Heart right ventricle (tissue), 16 donors: ENCODE results near the gene IPO4. TPM values are rescaled to one million over a fixed set of nuclear protein-coding genes. Genes with fewer than 3 reads are reported as not detected.

Experiments
- ATAC-seq, 8 donors: fragments of 200-7000 bp; cut with Tn5 transposase; one replicate each; pipeline ENCODE4 v1.9.1; 2020; ENCODE audit warnings: mild to moderate bottlenecking in 8 of 8, moderate library complexity in 8 of 8, moderate number of reproducible peaks in 1 of 8
- DNase-seq, 2 donors: peaks; one replicate each; pipeline ENCODE4 v3.0.0-alpha.2; 2020
- H3K27ac ChIP-seq, 10 donors: fragments of 200-600 bp; sonication (generic) in 2 of 10; one replicate each; pipeline versions ENCODE4 v1.5.0 to v1.8.0; 2020 to 2022; ENCODE audit warnings: mild to moderate bottlenecking in 3 of 10
- H3K27me3 ChIP-seq, 7 donors: fragments of 200-600 bp; one replicate each; pipeline ENCODE4 v1.8.0; 2021 to 2022; ENCODE audit warnings: mild to moderate bottlenecking in 2 of 7
- H3K36me3 ChIP-seq, 9 donors: fragments of 200-600 bp; sonication (generic) in 1 of 9; one replicate each; pipeline versions ENCODE4 v1.5.0 to v1.8.0; 2020 to 2022; ENCODE audit warnings: mild to moderate bottlenecking in 2 of 9
- H3K4me1 ChIP-seq, 9 donors: fragments of 200-600 bp; sonication (generic) in 1 of 9; one replicate each; pipeline versions ENCODE4 v1.5.0 to v1.8.0; 2020 to 2022; ENCODE audit warnings: mild to moderate bottlenecking in 4 of 9
- H3K4me3 ChIP-seq, 10 donors: fragments of 200-600 bp; sonication (generic) in 2 of 10; one replicate each; pipeline versions ENCODE4 v1.5.0 to v1.8.0; 2020 to 2022; ENCODE audit warnings: mild to moderate bottlenecking in 7 of 10, moderate library complexity in 2 of 10
- H3K9me3 ChIP-seq, 11 donors: fragments of 200-600 bp in 10 of 11; sonication (generic) in 2 of 11; one replicate each; pipeline versions ENCODE4 v1.5.0 to v1.8.0; 2013 to 2022; ENCODE audit warnings: mild to moderate bottlenecking in 2 of 11, control low read depth in 1 of 11, moderate library complexity in 1 of 11
- CTCF ChIP-seq, 9 donors: fragments of 200-600 bp; sonication (generic) in 2 of 9; IDR thresholded peaks; one replicate each; pipeline versions ENCODE4 v1.5.0 to v1.8.0; 2021 to 2022; ENCODE audit warnings: antibody characterized with exemption in 9 of 9, mild to moderate bottlenecking in 5 of 9, moderate library complexity in 1 of 9
- WGBS, 2 donors: extraction: QIAGEN DNeasy Blood & Tissue Kit; methylation state at CpG; one replicate each; pipeline ENCODE4 v1.1.7; 2013; ENCODE audit warnings: inconsistent platforms in 1 of 2; 5-methylcytosine and 5-hydroxymethylcytosine counted together
- intact Hi-C, 10 donors: fragments of 100-400 bp; cut with DNase I; formaldehyde crosslinking; loops; one replicate each; pipeline versions ENCODE4 v1.11.1 to v1.14.2; 2022
- polyA plus RNA-seq, 2 donors: library from polyadenylated mRNA; stranded (reverse); fragments of 200-250 nt; gene quantifications; one replicate each; pipeline ENCODE4 v1.2.3, GENCODE V29; 2013
- total RNA-seq, 10 donors: library from RNA; stranded (reverse); fragmentation: NEBNext Ultra II Directional in 3 of 10; extraction: Animal tissue kit (Norgen Biotek cat#: 25700) in 3 of 10; gene quantifications; one replicate each; pipeline versions ENCODE4 v1.2.1 to v1.2.4, GENCODE V29; 2021 to 2023
- donor health status: Arrhythmogenic right ventricular cardiomyopathy.
- donor health status: ischemic (EF 13 %, LVEDD 7.1; RV severe dilation, severe dysfunction).
- donor health status: healthy with polysubstance abuse.
- donor health status: DM: no; HTN: yes; CAD: no.
- donor health status: DM: no; HTN: no; CAD: no.
- donor health status: ischemic (EF 25% LVEDD 6.9; RV normal size, moderate dysfunction).
- donor health status: ischemic (EF 25% LVEDD 5.7; RV mildly dilated, moderate dysfunction).
- donor health status: healthy.
- donor health status: DM: yes; HTN: yes; CAD: no.
- donor health status: Ischemic cardiomyopathy.
- donor health status: ischemic (EF 35%, LVEDD 5.7; RV mildly dilated, moderate dysfunction).
- donor health status: nonischemic (EF 11% LVEDD 7.7; RV severe dilation, severe dysfunction).
- donor health status: DM: yes; HTN: yes; CAD: no.
- donor health status: PGD.
- donor health status: ischemic (EF 29% LVEDD 5.4; RV normal size, mild dysfunction).
- donor health status: nonischemic (EF 23%, LVEDD 6.1; RV moderate dilation, normal function).

IPO4 gene
- total and polyA plus RNA-seq, 12 donors, result 4.4 to 23.8 (median 12.6) TPM

GRCh38 chr14:24178399-24179178, 10.0 kb downstream of the IPO4 start:
- WGBS, 2 donors, result 93 to 99% methylated on average over 12 of the region's 12 CpGs
- no peak for DNase-seq
- Histone ChIP-seq H3K27me3 (no peaks in the 10 kb centered on the region), H3K4me1 (peaks cover 0 to 19% (median 12%) of the 10 kb centered on the region in 9 donors), H3K36me3 (peaks cover 0 to 99% (median 31%) of the 10 kb centered on the region in 9 donors), H3K9me3 (no peaks in the 10 kb centered on the region), H3K27ac (peak overlapping the region in 1 of 10 donors; percentile 66), H3K4me3 (no peak overlapping the region)
- intact Hi-C loops, result no loop called here
- TF ChIP-seq CTCF (IDR thresholded peaks at IDR 0.05), result no peak
- no peak for ATAC-seq

GRCh38 chr14:24177891-24178290, 10.7 kb downstream of the IPO4 start:
- intact Hi-C loops, result no loop called here
- no peak overlapping the region for H3K27ac ChIP-seq
- H3K27me3 ChIP-seq, result no peaks in the 10 kb centered on the region
- DNase-seq (no peak), ATAC-seq (no peak)
- no peaks in the 10 kb centered on the region for H3K9me3 ChIP-seq
- H3K4me1 ChIP-seq, result peaks cover 0 to 19% (median 12%) of the 10 kb centered on the region in 9 donors
- no peak overlapping the region for H3K4me3 ChIP-seq
- TF ChIP-seq CTCF (IDR thresholded peaks at IDR 0.05), result no peak
- WGBS, 2 donors, result 88 to 89% methylated on average over 14 of the region's 14 CpGs
- H3K36me3 ChIP-seq, result peaks cover 0 to 99% (median 24%) of the 10 kb centered on the region in 9 donors

GRCh38 chr14:24177041-24177825, 11.4 kb downstream of the IPO4 start:
- peaks cover 0 to 19% (median 15%) of the 10 kb centered on the region in 9 donors for H3K4me1 ChIP-seq
- no peak for TF ChIP-seq CTCF (IDR thresholded peaks at IDR 0.05)
- no peak for ATAC-seq
- no peak overlapping the region for H3K4me3 ChIP-seq
- DNase-seq, result no peak
- H3K36me3 ChIP-seq, result peaks cover 0 to 99% (median 22%) of the 10 kb centered on the region in 9 donors
- 89 to 95% methylated on average over 12 of the region's 12 CpGs for WGBS, 2 donors
- H3K9me3 ChIP-seq, result no peaks in the 10 kb centered on the region
- H3K27ac ChIP-seq, result no peak overlapping the region
- no peaks in the 10 kb centered on the region for H3K27me3 ChIP-seq
- intact Hi-C loops, result no loop called here

GRCh38 chr14:24176599-24176998, 12.0 kb downstream of the IPO4 start:
- intact Hi-C loops, result no loop called here
- Histone ChIP-seq H3K4me3 (no peak overlapping the region), H3K36me3 (peaks cover 0 to 95% (median 22%) of the 10 kb centered on the region in 9 donors), H3K27me3 (no peaks in the 10 kb centered on the region), H3K27ac (no peak overlapping the region), H3K9me3 (no peaks in the 10 kb centered on the region), H3K4me1 (peaks cover 0 to 25% (median 21%) of the 10 kb centered on the region in 9 donors)
- no peak for DNase-seq
- no peak for ATAC-seq
- TF ChIP-seq CTCF (IDR thresholded peaks at IDR 0.05), result no peak
- WGBS, 2 donors, result 95 to 96% methylated on average over 5 of the region's 5 CpGs
